BLaER1 (cell line): ENCODE results near the gene GSTT2.
A peak's percentile ranks its signal among the peaks of the same experiment; 100 is the strongest.
"Not testable (repeated sequence)": the region's sequence is repeated elsewhere in the genome, so short reads cannot be mapped to it uniquely, and the experiment has no call there.

Experiments
- H3K27ac ChIP-seq: shearing (Covaris generic); formaldehyde crosslinking; 2 replicates; pipeline ENCODE4 v1.8.1; 2022
- H3K27me3 ChIP-seq: shearing (Covaris generic); formaldehyde crosslinking; 2 replicates; pipeline ENCODE4 v1.8.1; 2022
- H3K36me3 ChIP-seq: shearing (Covaris generic); formaldehyde crosslinking; 2 replicates; pipeline ENCODE4 v1.8.1; 2022
- H3K4me1 ChIP-seq: shearing (Covaris generic); formaldehyde crosslinking; 2 replicates; pipeline ENCODE4 v1.8.1; 2022
- H3K4me2 ChIP-seq: shearing (Covaris generic); formaldehyde crosslinking; 2 replicates; pipeline ENCODE4 v1.8.1; 2022
- H3K4me3 ChIP-seq: shearing (Covaris generic); formaldehyde crosslinking; 2 replicates; pipeline ENCODE4 v1.8.1; 2022
- H3K9ac ChIP-seq: shearing (Covaris generic); formaldehyde crosslinking; 2 replicates; pipeline ENCODE4 v1.8.1; 2022
- H3K9me3 ChIP-seq: shearing (Covaris generic); formaldehyde crosslinking; 2 replicates; pipeline ENCODE4 v1.8.1; 2022
- H4K20me1 ChIP-seq: shearing (Covaris generic); formaldehyde crosslinking; 2 replicates; pipeline ENCODE4 v1.8.1; 2022
- Cebpa-rat ChIP-seq: shearing (Covaris generic); IDR thresholded peaks from 2 replicates; pipeline ENCODE4 v1.8.1; 2022

The GSTT2 gene

DNA sequence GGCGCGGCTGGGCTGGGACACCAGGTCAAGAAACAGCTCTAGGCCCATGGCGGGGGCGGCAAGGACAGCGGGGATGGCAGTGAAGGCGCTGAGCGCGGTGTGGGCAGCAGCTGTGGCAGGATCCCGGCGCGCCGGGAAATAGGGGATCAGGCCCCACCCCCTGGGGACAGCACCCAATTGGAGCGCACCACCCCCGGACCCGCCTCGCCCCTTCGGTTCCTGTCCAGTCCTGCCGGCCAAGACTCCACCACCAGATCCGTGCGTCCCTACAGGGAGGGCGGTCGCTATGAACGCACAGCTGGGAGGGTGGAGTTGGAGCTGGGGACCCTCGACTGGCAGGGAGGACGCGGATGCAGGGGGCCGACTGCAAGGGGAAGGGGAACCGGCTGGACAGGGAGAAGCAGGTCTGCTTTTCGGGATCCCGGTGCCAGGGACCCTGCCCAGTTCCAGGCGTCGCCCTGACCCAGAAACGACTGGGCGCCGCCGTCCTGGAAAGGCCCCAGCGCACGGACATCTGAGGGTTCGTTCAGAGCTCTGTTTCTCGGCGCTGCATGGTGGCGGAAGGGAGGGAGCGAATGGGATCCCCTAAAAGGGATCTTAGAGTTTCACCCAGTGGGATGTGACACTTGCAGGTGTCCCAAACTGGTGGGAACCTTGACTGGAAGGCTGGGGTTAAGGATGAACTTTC, 18.7 kb upstream of the GSTT2 start, which contains the start of gene GSTT2B:
Gene GSTT2B, minus strand, starts transcription at position 112 of the 688 bp plus-strand sequence. Its CDS starts 64 bp downstream, at position 48.
- H3K36me3 ChIP-seq, H3K4me2 ChIP-seq, H3K4me3 ChIP-seq: not testable (repeated sequence)

DNA sequence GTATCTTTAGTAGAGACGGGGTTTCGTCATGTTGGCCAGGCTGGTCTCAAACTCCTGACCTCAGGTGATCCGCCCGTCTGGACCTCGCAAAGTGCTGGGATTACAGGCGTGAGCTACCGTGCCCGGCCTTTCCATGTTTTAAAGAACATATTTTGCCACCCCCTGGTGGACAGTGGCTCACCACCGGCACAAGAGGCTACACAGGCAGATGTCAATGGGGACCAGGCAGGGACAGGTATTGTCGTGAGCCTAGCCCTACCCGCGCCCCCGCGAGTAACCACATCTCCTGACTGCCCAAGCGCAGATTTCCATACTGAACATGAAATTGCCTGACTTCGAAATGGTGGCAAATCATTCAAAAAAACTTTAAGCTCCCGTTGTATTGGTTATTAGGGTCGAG, 13.8 kb upstream of the GSTT2 start:
- H3K9me3 ChIP-seq, H3K9ac ChIP-seq: not testable (repeated sequence)

More for the DNA sequence above, 18.7 kb upstream of the GSTT2 start, which contains the start of gene GSTT2B:
- H3K9me3 ChIP-seq, H3K4me1 ChIP-seq, H4K20me1 ChIP-seq, H3K9ac ChIP-seq, H3K27ac ChIP-seq: not testable (repeated sequence)
- peaks cover 17% of the 10 kb centered on the region for H3K27me3 ChIP-seq

DNA sequence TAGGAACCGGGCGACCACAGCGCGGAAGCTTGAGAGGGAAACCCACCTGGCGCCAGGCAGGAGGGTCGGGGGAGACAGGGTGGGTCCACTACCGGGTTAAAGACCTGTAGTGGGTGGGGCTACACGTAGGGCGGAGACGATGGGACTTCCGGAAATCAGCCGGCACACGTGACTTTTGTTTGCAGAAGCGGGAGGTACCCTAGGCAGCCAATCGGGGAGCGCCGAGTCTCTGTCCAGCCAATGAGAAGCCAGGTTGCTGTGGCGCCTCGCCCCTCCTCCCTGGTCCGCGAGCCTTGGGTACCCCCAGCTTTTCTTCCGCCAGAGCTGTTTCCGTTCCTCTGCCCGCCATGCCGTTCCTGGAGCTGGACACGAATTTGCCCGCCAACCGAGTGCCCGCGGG, 13.4 kb upstream of the GSTT2 start, which contains the start of gene DDTL:
Gene DDTL, plus strand, starts transcription at position 321 of the 400 bp plus-strand sequence. Its CDS starts 27 bp downstream, at position 348.
- H3K27ac ChIP-seq, H3K4me2 ChIP-seq, H3K27me3 ChIP-seq, H3K9ac ChIP-seq, H3K9me3 ChIP-seq, H3K4me3 ChIP-seq: not testable (repeated sequence)
- H3K4me1 ChIP-seq, result peaks cover 27% of the 10 kb centered on the region
- H4K20me1 ChIP-seq, result peaks cover 27% of the 10 kb centered on the region
- peaks cover 26% of the 10 kb centered on the region for H3K36me3 ChIP-seq

More for the DNA sequence above, 13.8 kb upstream of the GSTT2 start:
- Histone ChIP-seq H3K36me3 (peaks cover 22% of the 10 kb centered on the region), H4K20me1 (peaks cover 22% of the 10 kb centered on the region), H3K4me1 (peaks cover 22% of the 10 kb centered on the region)
- not testable (repeated sequence) for H3K27ac ChIP-seq, H3K4me3 ChIP-seq, H3K4me2 ChIP-seq, H3K27me3 ChIP-seq

DNA sequence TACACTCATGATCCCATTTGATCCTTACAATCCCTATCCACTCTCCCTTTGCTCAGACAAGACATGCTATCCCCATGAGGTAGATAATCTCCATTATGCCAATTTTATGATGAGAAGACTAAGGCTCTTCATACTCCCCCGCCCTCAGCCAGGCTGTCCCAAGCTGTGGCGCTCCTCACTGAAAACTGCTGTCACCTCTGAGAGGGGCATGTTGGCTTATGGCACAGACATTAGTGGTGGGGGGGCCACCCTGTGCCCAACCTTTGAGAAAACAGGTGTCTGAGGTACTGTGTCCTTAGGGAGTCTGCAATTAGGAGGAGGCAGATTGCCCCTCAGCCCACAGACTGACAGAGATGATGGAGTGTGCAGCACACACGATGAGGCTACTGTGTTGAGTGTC, 10.9 kb upstream of the GSTT2 start:
- no peaks in the 10 kb centered on the region for H3K9me3 ChIP-seq
- peaks cover 31% of the 10 kb centered on the region for H3K36me3 ChIP-seq
- TF ChIP-seq Cebpa-rat, result no peak
- peaks cover 31% of the 10 kb centered on the region for H4K20me1 ChIP-seq
- no peak overlapping the region for H3K27ac ChIP-seq
- H3K9ac ChIP-seq, result no peak overlapping the region
- H3K4me2 ChIP-seq, result peak overlapping the region; percentile 18
- no peak overlapping the region for H3K4me3 ChIP-seq
- peaks cover 29% of the 10 kb centered on the region for H3K4me1 ChIP-seq
- H3K27me3 ChIP-seq, result no peaks in the 10 kb centered on the region

DNA sequence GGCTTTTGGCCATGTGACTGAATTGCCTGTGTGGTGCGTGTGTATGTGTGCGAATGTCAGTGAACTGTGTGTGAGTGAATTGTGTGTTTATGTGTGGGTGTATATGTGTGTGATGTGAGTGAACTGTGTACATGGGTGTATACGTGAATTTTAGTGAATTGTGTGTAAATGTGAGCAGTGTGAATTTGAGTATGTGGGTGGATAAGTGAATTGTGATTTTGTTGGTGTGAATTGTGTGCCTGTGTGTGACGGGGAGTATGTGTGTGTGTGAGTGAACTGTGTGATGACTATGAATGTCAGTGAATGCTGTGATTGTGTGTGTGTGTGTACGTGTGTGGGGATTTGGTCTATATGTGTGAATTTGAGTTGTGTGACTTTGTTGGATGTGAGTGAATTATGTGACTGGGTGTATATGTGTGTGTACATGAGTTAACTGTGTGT, 9.7 kb upstream of the GSTT2 start:
- Histone ChIP-seq H3K9ac (peak overlapping the region; percentile 34; the same call in 1 of the 2 replicates), H3K27me3 (no peaks in the 10 kb centered on the region), H3K4me2 (peak overlapping the region; percentile 18; the same call in 1 of the 2 replicates), H3K4me1 (peaks cover 29% of the 10 kb centered on the region), H3K27ac (no peak overlapping the region), H3K9me3 (no peaks in the 10 kb centered on the region), H4K20me1 (peaks cover 31% of the 10 kb centered on the region), H3K4me3 (no peak overlapping the region), H3K36me3 (peaks cover 31% of the 10 kb centered on the region)
- no peak for TF ChIP-seq Cebpa-rat

DNA sequence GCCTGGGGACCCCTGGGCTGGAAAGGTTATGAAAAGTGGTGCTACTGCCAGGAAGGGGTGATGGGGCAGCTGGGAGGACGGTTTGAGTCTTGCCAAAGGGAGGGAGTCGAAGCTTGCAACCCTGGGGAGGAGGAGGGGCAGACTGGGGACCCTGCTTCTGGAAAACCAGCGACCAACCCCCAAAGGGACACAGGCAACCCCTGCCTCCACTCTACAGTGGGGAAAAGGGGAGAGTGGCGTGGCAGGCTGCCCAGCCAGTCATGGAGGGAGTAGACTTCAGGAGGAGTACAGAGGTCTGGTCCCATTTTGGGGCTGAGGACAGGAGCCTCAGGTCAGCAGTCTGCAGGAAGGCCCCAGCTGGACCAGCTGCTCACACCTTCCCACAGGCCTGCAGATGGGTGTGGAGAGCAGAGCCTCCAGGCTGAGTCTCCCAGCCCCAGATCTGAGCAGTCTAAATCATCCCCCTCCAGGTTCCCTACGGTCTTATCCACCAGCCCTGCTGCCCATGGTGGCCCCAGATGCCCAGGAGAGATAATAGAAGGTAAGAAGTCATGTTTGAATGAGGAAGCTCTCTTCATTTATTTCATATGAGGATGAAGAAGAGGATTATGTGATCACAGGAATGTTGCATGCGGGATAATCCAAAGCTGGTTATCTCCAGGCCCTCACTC, 9.0 kb upstream of the GSTT2 start:
- peaks cover 29% of the 10 kb centered on the region for H3K4me1 ChIP-seq
- no peak overlapping the region for H3K4me3 ChIP-seq
- H4K20me1 ChIP-seq, result peaks cover 31% of the 10 kb centered on the region
- no peak overlapping the region for H3K27ac ChIP-seq
- H3K36me3 ChIP-seq, result peaks cover 31% of the 10 kb centered on the region
- no peak overlapping the region for H3K9ac ChIP-seq
- TF ChIP-seq Cebpa-rat, result no peak
- peak overlapping the region; percentile 9; the same call in 1 of the 2 replicates for H3K4me2 ChIP-seq
- no peaks in the 10 kb centered on the region for H3K9me3 ChIP-seq
- no peaks in the 10 kb centered on the region for H3K27me3 ChIP-seq

DNA sequence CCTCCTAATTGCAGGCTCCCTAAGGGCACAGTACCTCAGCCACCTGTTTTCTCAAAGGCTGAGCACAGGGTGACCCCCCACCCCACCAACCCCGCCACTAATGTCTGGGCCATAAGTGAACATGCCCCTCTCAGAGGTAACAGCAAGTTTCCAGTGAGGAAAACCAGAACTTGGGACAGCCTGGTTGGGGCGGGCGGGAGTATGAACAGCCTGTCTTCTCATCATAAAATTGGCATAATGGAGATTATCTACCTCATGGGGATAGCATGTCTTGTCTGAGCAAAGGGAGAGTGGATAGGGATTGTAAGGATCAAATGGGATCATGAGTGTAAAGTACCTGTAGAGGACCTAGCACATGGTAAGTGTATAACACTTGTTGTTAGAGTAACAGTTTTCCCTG, 8.0 kb upstream of the GSTT2 start:
- H3K4me2 ChIP-seq, result peak overlapping the region; percentile 9; the same call in 1 of the 2 replicates
- H3K27me3 ChIP-seq, H3K27ac ChIP-seq, H3K4me3 ChIP-seq, H3K9me3 ChIP-seq, H3K9ac ChIP-seq: not testable (repeated sequence)
- H3K4me1 ChIP-seq, result peaks cover 29% of the 10 kb centered on the region
- peaks cover 31% of the 10 kb centered on the region for H3K36me3 ChIP-seq
- H4K20me1 ChIP-seq, result peaks cover 31% of the 10 kb centered on the region

DNA sequence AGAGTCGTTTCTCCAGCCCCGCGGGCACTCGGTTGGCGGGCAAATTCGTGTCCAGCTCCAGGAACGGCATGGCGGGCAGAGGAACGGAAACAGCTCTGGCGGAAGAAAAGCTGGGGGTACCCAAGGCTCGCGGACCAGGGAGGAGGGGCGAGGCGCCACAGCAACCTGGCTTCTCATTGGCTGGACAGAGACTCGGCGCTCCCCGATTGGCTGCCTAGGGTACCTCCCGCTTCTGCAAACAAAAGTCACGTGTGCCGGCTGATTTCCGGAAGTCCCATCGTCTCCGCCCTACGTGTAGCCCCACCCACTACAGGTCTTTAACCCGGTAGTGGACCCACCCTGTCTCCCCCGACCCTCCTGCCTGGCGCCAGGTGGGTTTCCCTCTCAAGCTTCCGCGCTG, 5.6 kb upstream of the GSTT2 start, which contains the start of gene DDT:
Gene DDT, minus strand, starts transcription at position 97 of the 400 bp plus-strand sequence. Its CDS starts 27 bp downstream, at position 70.
- H4K20me1 ChIP-seq, result peaks cover 26% of the 10 kb centered on the region

DNA sequence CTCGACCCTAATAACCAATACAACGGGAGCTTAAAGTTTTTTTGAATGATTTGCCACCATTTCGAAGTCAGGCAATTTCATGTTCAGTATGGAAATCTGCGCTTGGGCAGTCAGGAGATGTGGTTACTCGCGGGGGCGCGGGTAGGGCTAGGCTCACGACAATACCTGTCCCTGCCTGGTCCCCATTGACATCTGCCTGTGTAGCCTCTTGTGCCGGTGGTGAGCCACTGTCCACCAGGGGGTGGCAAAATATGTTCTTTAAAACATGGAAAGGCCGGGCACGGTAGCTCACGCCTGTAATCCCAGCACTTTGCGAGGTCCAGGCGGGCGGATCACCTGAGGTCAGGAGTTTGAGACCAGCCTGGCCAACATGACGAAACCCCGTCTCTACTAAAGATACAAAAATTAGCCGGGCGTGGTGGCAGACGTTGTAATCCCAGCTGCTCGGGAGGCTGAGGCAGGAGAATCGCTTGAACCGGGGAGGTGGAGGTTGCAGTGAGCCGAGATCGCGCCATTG, 5.0 kb upstream of the GSTT2 start:
- H3K9ac ChIP-seq, H3K9me3 ChIP-seq, H3K27ac ChIP-seq, H3K27me3 ChIP-seq, H3K4me3 ChIP-seq, H3K4me2 ChIP-seq: not testable (repeated sequence)
- Histone ChIP-seq H3K4me1 (peaks cover 18% of the 10 kb centered on the region), H4K20me1 (peaks cover 21% of the 10 kb centered on the region), H3K36me3 (peaks cover 21% of the 10 kb centered on the region)

More for the DNA sequence above, 5.6 kb upstream of the GSTT2 start, which contains the start of gene DDT:
- not testable (repeated sequence) for H3K27me3 ChIP-seq, H3K27ac ChIP-seq, H3K9me3 ChIP-seq, H3K9ac ChIP-seq, H3K4me3 ChIP-seq, H3K4me2 ChIP-seq
- Histone ChIP-seq H3K4me1 (peaks cover 24% of the 10 kb centered on the region), H3K36me3 (peaks cover 27% of the 10 kb centered on the region)

DNA sequence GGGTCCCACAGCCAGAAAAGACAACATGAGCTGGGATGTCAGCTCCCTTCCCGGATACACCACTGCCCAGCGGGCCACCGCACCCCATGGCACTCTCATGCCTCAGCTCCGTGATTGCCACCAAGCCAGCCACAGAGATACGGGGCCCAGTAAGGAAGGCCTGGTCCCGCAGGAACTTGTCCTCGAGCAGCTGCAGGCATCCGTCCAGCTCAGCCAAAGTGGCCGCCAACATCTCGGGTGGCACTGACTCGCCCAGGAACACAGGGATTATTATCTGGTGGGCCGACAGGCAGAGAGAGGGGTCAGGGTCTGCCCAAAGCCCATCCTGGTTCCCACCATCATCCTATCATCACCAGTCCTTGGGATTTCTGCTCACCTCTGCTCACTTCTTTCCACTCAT, 2.6 kb upstream of the GSTT2 start:
- not testable (repeated sequence) for H3K36me3 ChIP-seq, H3K4me2 ChIP-seq, H3K4me3 ChIP-seq, H4K20me1 ChIP-seq, H3K4me1 ChIP-seq, H3K9ac ChIP-seq, H3K27ac ChIP-seq, H3K9me3 ChIP-seq
- peaks cover 10% of the 10 kb centered on the region for H3K27me3 ChIP-seq

DNA sequence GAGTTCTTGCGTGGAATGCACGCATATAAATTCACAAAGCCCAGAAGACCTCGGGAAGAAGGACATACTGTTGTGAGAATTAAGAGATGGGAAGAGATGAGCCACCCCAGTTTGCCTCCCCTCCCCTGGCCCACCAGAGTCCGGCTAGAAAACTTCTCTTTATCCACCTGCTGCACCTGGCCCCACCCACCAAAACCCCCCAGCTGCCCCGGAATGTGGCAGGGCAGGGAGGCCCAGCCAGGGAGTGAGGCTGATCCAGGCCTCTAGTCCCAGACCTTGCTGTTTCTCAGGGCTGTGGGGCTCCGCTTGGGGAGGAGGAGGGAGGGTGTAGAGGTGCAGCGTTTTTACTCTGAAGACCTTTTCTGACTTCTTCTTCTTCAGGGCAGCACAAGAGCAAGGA, 633 bp downstream of the GSTT2 start:
- not testable (repeated sequence) for H4K20me1 ChIP-seq, H3K4me1 ChIP-seq, H3K4me2 ChIP-seq, H3K27ac ChIP-seq, H3K9me3 ChIP-seq, H3K9ac ChIP-seq, H3K4me3 ChIP-seq, H3K36me3 ChIP-seq
- H3K27me3 ChIP-seq, result peaks cover 10% of the 10 kb centered on the region
